Vagina (tissue), 2 donors: ENCODE measurements around the gene FNDC4. TPM values are rescaled to one million over a fixed set of nuclear protein-coding genes. Genes with fewer than 3 reads are reported as not detected.

Experiments used
- DNase-seq, 2 donors: peaks; one replicate each; pipeline ENCODE4 v3.0.0-alpha.2; 2017; ENCODE audit errors: extremely low spot score in 2 of 2
- H3K27ac ChIP-seq: fragments of 200-600 bp; sonication (generic); one replicate; pipeline ENCODE4 v1.5.1; 2019
- H3K27me3 ChIP-seq: fragments of 200-600 bp; sonication (generic); one replicate; pipeline ENCODE4 v1.5.1; 2019
- H3K36me3 ChIP-seq, 2 donors: fragments of 200-600 bp; sonication (generic); one replicate each; pipeline ENCODE4 v1.5.1; 2017 to 2019
- H3K4me1 ChIP-seq: fragments of 200-600 bp; sonication (generic); one replicate; pipeline ENCODE4 v1.5.1; 2019
- H3K4me3 ChIP-seq, 2 donors: fragments of 200-600 bp; sonication (generic); 1 replicate in 1 of 2; 2 replicates in 1 of 2; pipeline ENCODE4 v1.5.1; 2016 to 2019
- H3K9me3 ChIP-seq: fragments of 200-600 bp; sonication (generic); one replicate; pipeline ENCODE4 v1.5.1; 2019
- POLR2A ChIP-seq, 2 donors: fragments of 450-650 bp; IDR thresholded peaks; one replicate each; pipeline ENCODE4 v1.6.1; 2017; ENCODE audit warnings: antibody characterized with exemption in 2 of 2, mild to moderate bottlenecking in 2 of 2, moderate library complexity in 2 of 2
- POLR2AphosphoS5 ChIP-seq, 2 donors: sonication (generic); formaldehyde crosslinking; IDR thresholded peaks; one replicate each; pipeline ENCODE4 v1.9.0; 2017; ENCODE audit warnings: antibody characterized with exemption in 2 of 2, mild to moderate bottlenecking in 2 of 2, low read depth in 1 of 2; ENCODE audit not compliant: insufficient read depth in 1 of 2
- intact Hi-C: fragments of 100-400 bp; cut with DNase I; formaldehyde crosslinking; loops from one replicate; pipeline ENCODE4 v1.15.1; 2023
- total RNA-seq: library from RNA; depleted of rRNA; stranded (reverse); fragments of >200 nt; gene quantifications from one replicate; pipeline ENCODE4 v1.2.3, GENCODE V29; 2016
- TF ChIP-seq, protein P1 (sequence below), 3 experiments: fragments of 450-650 bp in 2 of 3; fragments of 200-600 bp in 1 of 3; sonication (generic) in 1 of 3; IDR thresholded peaks; one replicate each; pipeline ENCODE4 v1.5.1; 2017 to 2019; ENCODE audit warnings: antibody characterized with exemption in 3 of 3, mild to moderate bottlenecking in 2 of 3, moderate library complexity in 2 of 3

Gene FNDC4
- total RNA-seq, 1 donor from 2014 or later = 18.2 TPM

DNA sequence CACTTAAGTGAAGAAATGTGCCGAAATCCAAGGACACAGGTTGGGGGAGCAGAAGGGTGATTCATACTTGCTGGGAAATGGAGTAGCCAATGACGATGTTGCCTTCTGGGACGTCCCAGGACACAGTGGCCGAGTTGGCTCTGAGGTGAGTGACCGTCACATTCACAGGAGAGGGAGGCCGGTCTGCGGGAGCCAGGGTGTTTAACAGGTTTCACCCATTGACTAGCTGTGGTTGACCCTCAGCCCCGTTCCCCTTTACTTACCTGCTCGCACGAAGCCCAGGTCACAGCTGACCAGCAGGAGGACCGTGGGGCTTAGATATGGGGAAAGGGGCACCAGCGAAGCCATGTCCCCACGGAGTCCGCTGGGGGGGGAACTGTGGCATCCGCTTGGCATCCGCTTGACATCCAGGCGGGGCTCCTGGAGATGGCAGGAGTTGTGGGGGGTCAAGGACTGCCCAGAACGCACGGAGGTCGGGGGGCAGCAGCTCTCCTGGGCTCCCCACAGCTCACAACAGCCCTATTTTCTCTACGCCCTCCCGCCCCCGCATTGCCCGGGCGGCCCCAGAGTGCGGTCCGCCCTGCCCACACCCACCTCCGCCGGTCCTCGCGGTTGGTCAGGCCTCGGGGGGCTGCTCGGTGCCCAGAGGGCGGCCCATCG, 586 bp downstream of the FNDC4 start:
- no peaks in the 10 kb centered on the region for H3K27me3 ChIP-seq
- H3K4me1 ChIP-seq = peaks cover 15% of the 10 kb centered on the region
- H3K27ac ChIP-seq = peak overlapping the region; percentile 34
- TF ChIP-seq, protein P1, sequence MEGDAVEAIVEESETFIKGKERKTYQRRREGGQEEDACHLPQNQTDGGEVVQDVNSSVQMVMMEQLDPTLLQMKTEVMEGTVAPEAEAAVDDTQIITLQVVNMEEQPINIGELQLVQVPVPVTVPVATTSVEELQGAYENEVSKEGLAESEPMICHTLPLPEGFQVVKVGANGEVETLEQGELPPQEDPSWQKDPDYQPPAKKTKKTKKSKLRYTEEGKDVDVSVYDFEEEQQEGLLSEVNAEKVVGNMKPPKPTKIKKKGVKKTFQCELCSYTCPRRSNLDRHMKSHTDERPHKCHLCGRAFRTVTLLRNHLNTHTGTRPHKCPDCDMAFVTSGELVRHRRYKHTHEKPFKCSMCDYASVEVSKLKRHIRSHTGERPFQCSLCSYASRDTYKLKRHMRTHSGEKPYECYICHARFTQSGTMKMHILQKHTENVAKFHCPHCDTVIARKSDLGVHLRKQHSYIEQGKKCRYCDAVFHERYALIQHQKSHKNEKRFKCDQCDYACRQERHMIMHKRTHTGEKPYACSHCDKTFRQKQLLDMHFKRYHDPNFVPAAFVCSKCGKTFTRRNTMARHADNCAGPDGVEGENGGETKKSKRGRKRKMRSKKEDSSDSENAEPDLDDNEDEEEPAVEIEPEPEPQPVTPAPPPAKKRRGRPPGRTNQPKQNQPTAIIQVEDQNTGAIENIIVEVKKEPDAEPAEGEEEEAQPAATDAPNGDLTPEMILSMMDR (IDR thresholded peaks at IDR 0.05) = no peak
- TF ChIP-seq POLR2AphosphoS5 (IDR thresholded peaks at IDR 0.05; ENCODE audit: insufficient read depth in 1 of 2, low read depth in 1 of 2) = peak in 1 of 2 donors; percentile 71
- TF ChIP-seq POLR2A (IDR thresholded peaks at IDR 0.05) = peak in 1 of 2 donors; percentile 35
- H3K4me3 ChIP-seq = peak overlapping the region; percentile 53 to 87
- no peak for DNase-seq
- no peaks in the 10 kb centered on the region for H3K9me3 ChIP-seq
- intact Hi-C loops = loop anchor here (5.0 kb wide), 1 partner anchor 133 kb away; the partner anchor contains the start of genes CCDC121 and GPN1
- no peaks in the 10 kb centered on the region for H3K36me3 ChIP-seq

DNA sequence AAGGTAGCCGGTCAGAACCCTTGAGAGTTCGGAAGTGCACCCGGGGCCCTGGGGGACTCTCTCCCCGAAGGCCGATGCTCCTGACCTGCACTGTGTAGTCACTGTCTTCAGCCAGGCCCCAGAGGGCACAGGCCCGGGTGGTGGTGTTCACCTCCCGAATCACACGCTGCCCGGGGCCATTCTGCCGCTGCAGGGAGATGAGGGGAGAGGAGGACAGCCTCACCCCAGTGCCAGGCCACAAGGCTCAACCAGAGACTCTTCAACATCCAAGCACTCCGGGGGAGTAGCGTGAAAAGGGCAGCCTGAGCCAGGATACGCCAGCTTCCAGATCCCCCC, 1.1 kb downstream of the FNDC4 start:
- intact Hi-C loops = loop anchor here (5.0 kb wide), 1 partner anchor 133 kb away; the partner anchor contains the start of genes CCDC121 and GPN1
- peak overlapping the region; percentile 53 to 87 for H3K4me3 ChIP-seq
- DNase-seq = no peak

DNA sequence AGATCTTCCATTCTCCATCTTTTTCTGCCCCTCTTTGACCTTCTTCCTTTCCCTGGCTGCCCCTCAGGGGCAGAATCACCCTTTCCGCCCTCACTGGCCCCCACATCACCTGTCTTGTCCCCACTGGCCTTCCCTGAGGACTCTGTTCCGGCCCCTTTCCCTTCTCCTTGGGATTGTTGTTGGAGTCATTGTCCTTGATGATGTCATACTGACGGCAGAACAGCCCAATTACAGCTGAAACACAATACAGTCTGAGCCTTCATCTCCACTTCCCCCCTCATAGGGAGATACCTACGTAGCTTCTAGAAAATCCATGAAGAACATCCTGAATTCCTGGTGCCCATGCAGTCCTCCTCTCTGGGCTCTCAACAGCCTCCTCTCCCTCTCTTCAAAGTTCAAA, 2.4 kb downstream of the FNDC4 start:
- intact Hi-C loops = loop anchor here (5.0 kb wide), 1 partner anchor 135 kb away; the partner anchor contains the start of genes CCDC121 and GPN1
- peaks cover 30% of the 10 kb centered on the region for H3K4me1 ChIP-seq
- H3K36me3 ChIP-seq = no peaks in the 10 kb centered on the region
- H3K27me3 ChIP-seq = no peaks in the 10 kb centered on the region
- no peak for TF ChIP-seq POLR2AphosphoS5 (IDR thresholded peaks at IDR 0.05; ENCODE audit: insufficient read depth in 1 of 2, low read depth in 1 of 2)
- no peak for TF ChIP-seq POLR2A (IDR thresholded peaks at IDR 0.05)
- TF ChIP-seq, protein P1 (IDR thresholded peaks at IDR 0.05) = no peak
- no peak overlapping the region for H3K4me3 ChIP-seq
- H3K27ac ChIP-seq = no peak overlapping the region
- no peak for DNase-seq
- H3K9me3 ChIP-seq = no peaks in the 10 kb centered on the region

More for the DNA sequence above, 1.1 kb downstream of the FNDC4 start:
- no peak overlapping the region for H3K27ac ChIP-seq
- TF ChIP-seq POLR2AphosphoS5 (IDR thresholded peaks at IDR 0.05; ENCODE audit: insufficient read depth in 1 of 2, low read depth in 1 of 2) = no peak
- TF ChIP-seq POLR2A (IDR thresholded peaks at IDR 0.05) = no peak
- TF ChIP-seq, protein P1 (IDR thresholded peaks at IDR 0.05) = no peak
- H3K4me1 ChIP-seq = peaks cover 20% of the 10 kb centered on the region
- H3K27me3 ChIP-seq = no peaks in the 10 kb centered on the region
- no peaks in the 10 kb centered on the region for H3K36me3 ChIP-seq
- no peaks in the 10 kb centered on the region for H3K9me3 ChIP-seq

DNA sequence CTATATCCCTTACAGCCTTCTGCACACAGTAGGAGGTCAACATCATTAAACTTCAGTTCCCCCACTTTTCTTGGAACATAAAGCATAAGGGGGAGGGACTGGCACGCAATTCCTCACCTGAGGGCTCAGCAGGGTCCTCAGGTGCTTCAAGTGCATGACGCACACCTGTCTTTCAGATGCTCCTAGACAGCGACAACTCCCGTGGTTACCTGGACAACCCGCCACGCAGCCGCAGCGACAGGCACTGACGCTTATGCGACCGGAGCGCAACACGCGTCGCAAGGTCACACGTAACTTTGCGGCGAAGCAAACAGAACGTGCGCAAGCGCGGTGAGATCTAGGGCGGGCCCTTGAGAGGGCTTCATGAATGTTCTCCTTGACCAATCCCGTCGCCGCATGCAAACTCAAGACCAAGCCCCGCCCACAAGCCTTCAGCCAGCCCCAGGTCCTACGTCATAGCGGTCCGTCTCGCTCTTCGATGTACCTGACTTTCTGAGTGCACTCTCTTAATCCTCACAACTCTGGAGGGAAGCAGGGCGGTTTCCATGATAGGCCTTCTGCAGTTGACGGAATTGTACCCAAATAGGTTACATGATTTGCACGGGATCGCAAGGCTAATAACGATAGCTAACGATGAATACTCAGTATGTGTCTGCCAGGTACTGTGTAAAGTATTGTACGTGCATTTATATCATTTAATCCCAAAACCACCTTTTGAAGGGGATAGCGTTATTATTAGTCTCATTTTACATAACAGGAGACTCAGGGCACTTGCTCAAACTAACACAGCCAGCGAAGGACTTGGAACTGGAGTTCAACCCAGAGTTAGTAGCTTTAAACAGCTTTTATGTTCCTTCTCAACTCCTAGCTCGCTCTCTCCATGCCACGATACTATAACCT, 5.3 kb downstream of the FNDC4 start, which contains the start of gene IFT172:
TSS of gene IFT172 (minus strand) at position 246 of the 900 bp plus-strand sequence. CDS start at position 156, 90 bp downstream.
- Histone ChIP-seq H3K27ac (peak within 1 kb of the TSS; percentile 73), H3K36me3 (no peaks in the 10 kb centered on the region), H3K9me3 (no peaks in the 10 kb centered on the region), H3K27me3 (no peaks in the 10 kb centered on the region), H3K4me1 (peaks cover 23% of the 10 kb centered on the region), H3K4me3 (peak within 1 kb of the TSS; percentile 55 to 57)
- intact Hi-C loops = loop anchor here (5.0 kb wide), 1 partner anchor 138 kb away; the partner anchor contains the start of genes CCDC121 and GPN1
- DNase-seq = peak; percentile 98 to 99
- TF ChIP-seq POLR2A (IDR thresholded peaks at IDR 0.05) = peak in 1 of 2 donors; percentile 63
- TF ChIP-seq POLR2AphosphoS5 (IDR thresholded peaks at IDR 0.05; ENCODE audit: insufficient read depth in 1 of 2, low read depth in 1 of 2) = peak; percentile 89 to 97
- TF ChIP-seq, protein P1 (IDR thresholded peaks at IDR 0.05) = no peak
